IMR-90 (cell line): ENCODE measurements around the gene PUS3. TPM values are rescaled to one million over a fixed set of nuclear protein-coding genes. Genes with fewer than 3 reads are reported as not detected.

Experiments
- ATAC-seq: fragments of 200-7000 bp; cut with Tn5 transposase; 2 replicates; pipeline ENCODE4 v1.9.1; 2020; ENCODE audit warnings: low read depth, mild to moderate bottlenecking, moderate library complexity
- BruUV-seq: library from RNA; stranded (reverse); fragments of 400-500 nt; replicated peaks from 2 replicates; lab custom pipeline; 2021; lab: Mats Ljungman, UMichigan
- CTCF ChIA-PET: fragments of 300-600 bp; formaldehyde crosslinking; extraction: SDS; loops from one replicate; lab custom pipeline; 2021; ENCODE audit warnings: antibody characterized with exemption; lab: Yijun Ruan, JAX
- POLR2A ChIA-PET: fragments of 300-600 bp; sonication (Branson Sonifier 250); formaldehyde crosslinking; loops from one replicate; lab custom pipeline; 2022; ENCODE audit warnings: antibody characterized with exemption; ENCODE audit not compliant: unreplicated experiment; lab: Charles Lee
- DNase-seq: peaks from one replicate; pipeline ENCODE4 v3.0.0; 2013
- H2AFZ ChIP-seq: replicated peaks from 2 replicates; pipeline ENCODE3; 2013; ENCODE audit warnings: low read length, mild to moderate bottlenecking; ENCODE audit not compliant: poor library complexity
- H2AK5ac ChIP-seq: 2 replicates; pipeline ENCODE4 v1.6.1; 2013; ENCODE audit warnings: low read depth, low read length, inconsistent platforms
- H2AK9ac ChIP-seq: replicated peaks from 2 replicates; pipeline ENCODE3; 2013; ENCODE audit warnings: mild to moderate bottlenecking, low read depth, low read length, moderate library complexity; ENCODE audit not compliant: poor library complexity
- H2BK120ac ChIP-seq: 2 replicates; pipeline ENCODE4 v1.6.1; 2013; ENCODE audit warnings: low read depth, low read length, inconsistent platforms
- H2BK15ac ChIP-seq: 3 replicates; pipeline ENCODE4 v1.6.1; 2013; ENCODE audit warnings: low read depth, low read length, inconsistent platforms
- H2BK20ac ChIP-seq: 2 replicates; pipeline ENCODE4 v1.6.1; 2013; ENCODE audit warnings: low read depth, mild to moderate bottlenecking, inconsistent platforms, low read length, moderate library complexity
- H2BK5ac ChIP-seq: 2 replicates; pipeline ENCODE4 v1.6.1; 2013; ENCODE audit warnings: mild to moderate bottlenecking, low read depth, low read length, inconsistent platforms; ENCODE audit not compliant: poor library complexity, severe bottlenecking
- H3K14ac ChIP-seq: replicated peaks from 2 replicates; pipeline ENCODE4 v1.6.1; 2013; ENCODE audit warnings: low read depth, low read length, inconsistent platforms
- H3K18ac ChIP-seq: 2 replicates; pipeline ENCODE4 v1.6.1; 2013; ENCODE audit warnings: low read depth, low read length, control low read depth
- H3K23ac ChIP-seq: 2 replicates; pipeline ENCODE4 v1.6.1; 2013; ENCODE audit warnings: low read depth, low read length, inconsistent platforms
- H3K27ac ChIP-seq: 2 replicates; pipeline ENCODE4 v1.5.1; 2013; ENCODE audit warnings: mild to moderate bottlenecking, control low read depth, low read length; ENCODE audit not compliant: insufficient read depth
- H3K27me3 ChIP-seq: 2 replicates; pipeline ENCODE4 v1.6.1; 2013; ENCODE audit warnings: low read length; ENCODE audit not compliant: control insufficient read depth, insufficient read depth
- H3K36me3 ChIP-seq: 2 replicates; pipeline ENCODE4 v1.6.1; 2013; ENCODE audit warnings: low read length, mixed read lengths; ENCODE audit not compliant: control insufficient read depth, insufficient read depth
- H3K4ac ChIP-seq: 2 replicates; pipeline ENCODE4 v1.6.1; 2013; ENCODE audit warnings: low read depth, low read length, inconsistent platforms
- H3K4me1 ChIP-seq: 2 replicates; pipeline ENCODE4 v1.6.1; 2013; ENCODE audit warnings: low read length, mixed read lengths; ENCODE audit not compliant: control insufficient read depth, insufficient read depth
- H3K4me2 ChIP-seq: 2 replicates; pipeline ENCODE4 v1.6.1; 2013; ENCODE audit warnings: low read depth, mild to moderate bottlenecking, control low read depth, low read length, moderate library complexity
- H3K4me3 ChIP-seq: 2 replicates; pipeline ENCODE4 v1.5.1; 2013; ENCODE audit warnings: low read depth, mild to moderate bottlenecking, control low read depth, low read length, moderate library complexity; ENCODE audit not compliant: insufficient read depth
- H3K56ac ChIP-seq: 2 replicates; pipeline ENCODE4 v1.6.1; 2013; ENCODE audit warnings: low read length, inconsistent platforms; ENCODE audit not compliant: insufficient read depth; ENCODE audit errors: extremely low read depth
- H3K79me1 ChIP-seq, 2 experiments: 2 replicates each; pipeline ENCODE4 v1.6.1; 2013; ENCODE audit warnings: low read length in 2 of 2, inconsistent platforms in 1 of 2, low read depth in 1 of 2
- H3K9ac ChIP-seq: 2 replicates; pipeline ENCODE4 v1.6.1; 2013; ENCODE audit warnings: low read depth, low read length, control low read depth
- H3K9me1 ChIP-seq: 2 replicates; pipeline ENCODE4 v1.6.1; 2013; ENCODE audit warnings: low read length, inconsistent platforms; ENCODE audit not compliant: insufficient read depth
- H3K9me3 ChIP-seq: 2 replicates; pipeline ENCODE4 v1.6.1; 2013; ENCODE audit warnings: low read length; ENCODE audit not compliant: control insufficient read depth, insufficient read depth
- H4K20me1 ChIP-seq: 2 replicates; pipeline ENCODE4 v1.6.1; 2013; ENCODE audit warnings: low read length, inconsistent platforms; ENCODE audit not compliant: insufficient read depth
- H4K5ac ChIP-seq: 2 replicates; pipeline ENCODE4 v1.6.1; 2013; ENCODE audit warnings: mild to moderate bottlenecking, low read depth, low read length, control low read depth
- H4K8ac ChIP-seq, 2 experiments: 2 replicates each; pipeline ENCODE4 v1.6.1; 2013; ENCODE audit warnings: low read depth in 2 of 2, low read length in 2 of 2, control low read depth in 1 of 2, inconsistent platforms in 1 of 2
- H4K91ac ChIP-seq: 2 replicates; pipeline ENCODE4 v1.6.1; 2013; ENCODE audit warnings: low read depth, low read length, inconsistent platforms; ENCODE audit not compliant: insufficient read depth
- BHLHE40 ChIP-seq: fragments of 150-350 bp; IDR thresholded peaks from 2 replicates; pipeline ENCODE4 v1.6.1; 2016; ENCODE audit warnings: mild to moderate bottlenecking, low read depth, low read length
- CEBPB ChIP-seq: IDR thresholded peaks from 2 replicates; pipeline ENCODE4 v1.6.1; 2012; ENCODE audit warnings: low read depth, low read length, improper control_type of control experiment
- CHD1 ChIP-seq: IDR thresholded peaks from 2 replicates; pipeline ENCODE4 v1.6.1; 2012; ENCODE audit warnings: low read depth, low read length, improper control_type of control experiment
- CTCF ChIP-seq: conservative IDR thresholded peaks from 2 replicates; pipeline ENCODE4 v1.5.1; 2012; ENCODE audit warnings: mild to moderate bottlenecking, low read depth, low read length, improper control_type of control experiment
- ELK1 ChIP-seq: fragments of 150-350 bp; IDR thresholded peaks from 2 replicates; pipeline ENCODE4 v1.6.1; 2016; ENCODE audit warnings: low read depth, mild to moderate bottlenecking, low read length, moderate library complexity, borderline replicate concordance
- FOS ChIP-seq: fragments of 150-350 bp; IDR thresholded peaks from 2 replicates; pipeline ENCODE4 v1.6.1; 2016; ENCODE audit warnings: low read depth, low read length
- MAFK ChIP-seq: IDR thresholded peaks from 2 replicates; pipeline ENCODE4 v1.6.1; 2012; ENCODE audit warnings: low read depth, low read length, improper control_type of control experiment
- MAZ ChIP-seq: IDR thresholded peaks from 2 replicates; pipeline ENCODE4 v1.6.1; 2012; ENCODE audit warnings: low read depth, mild to moderate bottlenecking, low read length, improper control_type of control experiment, moderate library complexity, borderline replicate concordance
- MXI1 ChIP-seq: IDR thresholded peaks from 2 replicates; pipeline ENCODE4 v1.6.1; 2012; ENCODE audit warnings: low read depth, mild to moderate bottlenecking, low read length, moderate library complexity, borderline replicate concordance
- NFE2L2 ChIP-seq: fragments of 150-350 bp; IDR thresholded peaks from 2 replicates; pipeline ENCODE4 v1.6.1; 2016; ENCODE audit warnings: low read depth, mild to moderate bottlenecking, low read length
- POLR2A ChIP-seq: IDR thresholded peaks from 2 replicates; pipeline ENCODE4 v1.6.1; 2012; ENCODE audit warnings: mild to moderate bottlenecking, low read depth, low read length
- RAD21 ChIP-seq: IDR thresholded peaks from 2 replicates; pipeline ENCODE4 v1.6.1; 2012; ENCODE audit warnings: low read length, improper control_type of control experiment
- RCOR1 ChIP-seq: IDR thresholded peaks from 2 replicates; pipeline ENCODE4 v1.6.1; 2012; ENCODE audit warnings: mild to moderate bottlenecking, low read length, improper control_type of control experiment; ENCODE audit not compliant: insufficient replicate concordance
- RFX5 ChIP-seq: IDR thresholded peaks from 2 replicates; pipeline ENCODE4 v1.8.0; 2012; ENCODE audit warnings: low read depth, mild to moderate bottlenecking, low read length, moderate library complexity
- SMC3 ChIP-seq: fragments of 150-350 bp; IDR thresholded peaks from 2 replicates; pipeline ENCODE4 v1.6.1; 2016; ENCODE audit warnings: low read depth, mild to moderate bottlenecking, antibody characterized with exemption, low read length, moderate library complexity
- USF2 ChIP-seq: fragments of 150-350 bp; IDR thresholded peaks from 2 replicates; pipeline ENCODE4 v1.6.1; 2017; ENCODE audit warnings: mild to moderate bottlenecking, antibody characterized with exemption, low read length, low read depth
- WGBS, 2 experiments: methylation state at CpG; one replicate each; pipeline versions ENCODE4 v1.1.5 to v1.1.7; 2013; ENCODE audit warnings: missing lambda C conversion rate in 2 of 2; ENCODE audit not compliant: insufficient read length in 1 of 2; ENCODE audit errors: extremely low coverage in 2 of 2; 5-methylcytosine and 5-hydroxymethylcytosine counted together
- dilution Hi-C: fragments of 300-500 bp; cut with HindIII; formaldehyde crosslinking; loops from one replicate; pipeline ENCODE4 v1.14.3; 2018; ENCODE audit warnings: low sequenced_read_pairs; ENCODE audit not compliant: unreplicated experiment
- in situ Hi-C: fragments of 300-500 bp; cut with MboI; formaldehyde crosslinking; loops from 3 replicates; pipeline ENCODE4 v1.14.3; 2019; ENCODE audit warnings: low sequenced_read_pairs, inconsistent platforms, mixed read lengths
- intact Hi-C: fragments of 100-400 bp; cut with micrococcal nuclease; formaldehyde crosslinking; loops from 2 replicates; pipeline ENCODE4 v1.10.0; 2022
- polyA plus RNA-seq, 3 experiments: library from polyadenylated mRNA; depleted of rRNA; stranded (reverse); fragments of >200 nt; gene quantifications; 2 replicates each; pipeline ENCODE4 v1.2.3, GENCODE V29; 2012; ENCODE audit warnings: low replicate concordance in 1 of 3
- total RNA-seq: library from RNA; depleted of rRNA; stranded (reverse); fragments of >200 nt; gene quantifications from 2 replicates; pipeline ENCODE4 v1.2.3, GENCODE V29; 2012

The PUS3 gene
- total and polyA plus RNA-seq, 2 of the 4 experiments (the other 2 are of a cell fraction) = 6.1 to 11.7 TPM

GRCh38 chr11:125944350-125945010 is 41.5 kb upstream of the PUS3 start:
- dilution Hi-C loops (no loop called here), intact Hi-C loops (no loop called here)
- WGBS, 2 experiments = 35% methylated on average over 4 of the region's 13 CpGs; no CpG with 5 or more reads in 1 of the 2 experiments

More at GRCh38 chr11:125944350-125945010, 41.5 kb upstream of the PUS3 start:
- no peaks in the 10 kb centered on the region for H3K36me3 ChIP-seq
- H3K9ac ChIP-seq = no peak overlapping the region
- H3K9me3 ChIP-seq = no peaks in the 10 kb centered on the region
- no peak for ATAC-seq
- no peak overlapping the region for H3K18ac ChIP-seq
- H3K56ac ChIP-seq = no peak overlapping the region
- DNase-seq = no peak
- CTCF ChIA-PET = no interaction called here
- no peak overlapping the region for H3K4ac ChIP-seq
- H3K14ac ChIP-seq = no peak overlapping the region
- no peaks in the 10 kb centered on the region for H4K20me1 ChIP-seq
- no peak overlapping the region for H2BK15ac ChIP-seq
- H2AFZ ChIP-seq = no peak overlapping the region
- H3K79me1 ChIP-seq = no peaks in the 10 kb centered on the region
- no peak overlapping the region for H3K27ac ChIP-seq
- H3K9me1 ChIP-seq = no peaks in the 10 kb centered on the region
- H3K27me3 ChIP-seq = peaks cover 20% of the 10 kb centered on the region; the same call in 1 of the 2 replicates
- no TSS peak for BruUV-seq
- H3K23ac ChIP-seq = no peak overlapping the region
- H2BK5ac ChIP-seq = no peak overlapping the region
- H2AK5ac ChIP-seq = no peak overlapping the region
- POLR2A ChIA-PET = no interaction called here
- H3K4me3 ChIP-seq = no peak overlapping the region
- in situ Hi-C loops = no loop called here
- no peak overlapping the region for H4K8ac ChIP-seq
- H2BK20ac ChIP-seq = no peak overlapping the region
- H3K4me2 ChIP-seq = no peak overlapping the region
- no peak overlapping the region for H4K91ac ChIP-seq
- H2AK9ac ChIP-seq = no peak overlapping the region
- H4K5ac ChIP-seq = no peak overlapping the region
- no peaks in the 10 kb centered on the region for H3K4me1 ChIP-seq
- TF ChIP-seq NFE2L2 = no peak
- TF ChIP-seq FOS = no peak
- TF ChIP-seq CHD1 = no peak
- TF ChIP-seq MAZ = no peak
- no peak for TF ChIP-seq USF2
- no peak for TF ChIP-seq CTCF
- no peak for TF ChIP-seq CEBPB
- TF ChIP-seq RAD21 = no peak
- no peak for TF ChIP-seq RFX5
- TF ChIP-seq MXI1 = no peak
- no peak for TF ChIP-seq RCOR1
- TF ChIP-seq SMC3 = no peak
- TF ChIP-seq ELK1 = no peak
- no peak for TF ChIP-seq MAFK
- TF ChIP-seq BHLHE40 = no peak
- TF ChIP-seq POLR2A = no peak
- H2BK120ac ChIP-seq = no peak overlapping the region
